HEK293 (cell line): ENCODE measurements around the gene PRPF19.

Experiments used
- CTCF ChIA-PET: fragments of 350-600 bp; formaldehyde crosslinking; extraction: SDS; loops from one replicate; lab custom pipeline; 2021; ENCODE audit warnings: antibody characterized with exemption; lab: Yijun Ruan, JAX
- POLR2A ChIA-PET: fragments of 300-600 bp; formaldehyde crosslinking; extraction: SDS; loops from one replicate; lab custom pipeline; 2020; ENCODE audit warnings: antibody characterized with exemption, inconsistent platforms; lab: Yijun Ruan, JAX
- H3K27ac ChIP-seq: fragments of 200-500 bp; sonication (Bioruptor generic); 2 replicates; pipeline ENCODE4 v1.5.1; 2014; ENCODE audit warnings: low read depth, low read length, control low read depth, inconsistent platforms; ENCODE audit errors: extremely low read depth
- H3K36me3 ChIP-seq, 2 experiments: fragments of 200-500 bp in 1 of 2; sonication (Bioruptor generic) in 1 of 2; 1 replicate in 1 of 2; 2 replicates in 1 of 2; pipeline ENCODE4 v1.5.1; 2014 to 2017; ENCODE audit warnings: inconsistent platforms in 2 of 2, low read length in 2 of 2; ENCODE audit not compliant: control insufficient read depth in 2 of 2, insufficient read depth in 1 of 2
- H3K4me1 ChIP-seq: fragments of 200-500 bp; sonication (Bioruptor generic); 2 replicates; pipeline ENCODE4 v1.5.1; 2014; ENCODE audit warnings: mild to moderate bottlenecking, low read length, inconsistent platforms; ENCODE audit not compliant: control insufficient read depth, insufficient read depth
- H3K4me3 ChIP-seq: 2 replicates; pipeline ENCODE4 v1.5.1; 2011; ENCODE audit warnings: low read depth, mild to moderate bottlenecking, control low read depth, low read length, moderate library complexity
- H3K9me3 ChIP-seq: fragments of 200-500 bp; sonication (Bioruptor generic); 2 replicates; pipeline ENCODE4 v1.5.1; 2014; ENCODE audit warnings: low read depth, low read length, inconsistent platforms; ENCODE audit not compliant: control insufficient read depth, insufficient read depth
- ELK4 ChIP-seq: IDR thresholded peaks from 2 replicates; pipeline ENCODE4 v1.6.1; 2011; ENCODE audit warnings: mild to moderate bottlenecking, low read depth, low read length, borderline replicate concordance
- FEZF1 ChIP-seq: fragments of 450-650 bp; formaldehyde crosslinking; IDR thresholded peaks from 2 replicates; pipeline ENCODE4 v1.5.1; 2016; ENCODE audit warnings: missing biosample characterization, missing genetic modification characterization
- GLI2 ChIP-seq: fragments of 450-650 bp; formaldehyde crosslinking; IDR thresholded peaks from 2 replicates; pipeline ENCODE4; 2017; ENCODE audit warnings: missing biosample characterization, missing genetic modification characterization, low read depth, borderline replicate concordance
- IKZF3 ChIP-seq: fragments of 450-650 bp; IDR thresholded peaks from 2 replicates; pipeline ENCODE4 v1.5.0; 2018; ENCODE audit warnings: missing biosample characterization, mild to moderate bottlenecking, missing genetic modification characterization, moderate library complexity
- KLF9 ChIP-seq: fragments of 450-650 bp; formaldehyde crosslinking; IDR thresholded peaks from 2 replicates; pipeline ENCODE4 v1.5.1; 2016; ENCODE audit warnings: missing biosample characterization, missing genetic modification characterization, low read depth
- RBAK ChIP-seq: fragments of 450-650 bp; formaldehyde crosslinking; IDR thresholded peaks from 2 replicates; pipeline ENCODE4 v1.5.1; 2016; ENCODE audit warnings: missing biosample characterization, missing genetic modification characterization
- YY2 ChIP-seq: fragments of 450-650 bp; formaldehyde crosslinking; IDR thresholded peaks from 2 replicates; pipeline ENCODE4 v1.5.1; 2016; ENCODE audit warnings: missing biosample characterization, missing genetic modification characterization
- ZBTB11 ChIP-seq: fragments of 450-650 bp; formaldehyde crosslinking; conservative IDR thresholded peaks from 2 replicates; pipeline ENCODE4 v1.5.1; 2016; ENCODE audit warnings: low read depth, missing biosample characterization, missing genetic modification characterization
- ZNF114 ChIP-seq: fragments of 450-650 bp; formaldehyde crosslinking; IDR thresholded peaks from 2 replicates; pipeline ENCODE4 v1.5.0; 2017; ENCODE audit warnings: missing biosample characterization, missing genetic modification characterization
- ZNF121 ChIP-seq: fragments of 450-650 bp; formaldehyde crosslinking; IDR thresholded peaks from 2 replicates; pipeline ENCODE4 v1.5.1; 2016; ENCODE audit warnings: missing biosample characterization, missing genetic modification characterization
- ZNF169 ChIP-seq: fragments of 450-650 bp; formaldehyde crosslinking; IDR thresholded peaks from 2 replicates; pipeline ENCODE4 v1.5.1; 2016; ENCODE audit warnings: missing biosample characterization, missing genetic modification characterization
- ZNF202 ChIP-seq: fragments of 450-650 bp; formaldehyde crosslinking; IDR thresholded peaks from 2 replicates; pipeline ENCODE4 v1.5.1; 2016; ENCODE audit warnings: missing biosample characterization, missing genetic modification characterization, borderline replicate concordance
- ZNF23 ChIP-seq: fragments of 450-650 bp; formaldehyde crosslinking; IDR thresholded peaks from 2 replicates; pipeline ENCODE4 v1.5.1; 2016; ENCODE audit warnings: missing biosample characterization, missing genetic modification characterization, borderline replicate concordance
- ZNF324 ChIP-seq: fragments of 450-650 bp; formaldehyde crosslinking; IDR thresholded peaks from 2 replicates; pipeline ENCODE4 v1.5.1; 2016; ENCODE audit warnings: missing biosample characterization, missing genetic modification characterization
- ZNF571 ChIP-seq: fragments of 450-650 bp; formaldehyde crosslinking; IDR thresholded peaks from 2 replicates; pipeline ENCODE4 v1.5.0; 2017; ENCODE audit warnings: missing biosample characterization, missing genetic modification characterization
- ZNF621 ChIP-seq: fragments of 450-650 bp; formaldehyde crosslinking; IDR thresholded peaks from 2 replicates; pipeline ENCODE4 v1.5.1; 2017; ENCODE audit warnings: missing biosample characterization, missing genetic modification characterization
- ZNF624 ChIP-seq: fragments of 450-650 bp; formaldehyde crosslinking; IDR thresholded peaks from 2 replicates; pipeline ENCODE4 v1.5.1; 2017; ENCODE audit warnings: missing biosample characterization, missing genetic modification characterization
- ZNF639 ChIP-seq: fragments of 450-650 bp; formaldehyde crosslinking; IDR thresholded peaks from 2 replicates; pipeline ENCODE4 v1.5.1; 2016; ENCODE audit warnings: missing biosample characterization, missing genetic modification characterization
- ZNF664 ChIP-seq: fragments of 450-650 bp; formaldehyde crosslinking; IDR thresholded peaks from 2 replicates; pipeline ENCODE4 v1.5.1; 2016; ENCODE audit warnings: missing biosample characterization, missing genetic modification characterization
- ZNF677 ChIP-seq: fragments of 450-650 bp; IDR thresholded peaks from 2 replicates; pipeline ENCODE4 v1.5.0; 2018; ENCODE audit warnings: missing biosample characterization, mild to moderate bottlenecking, missing genetic modification characterization, moderate library complexity
- ZNF792 ChIP-seq: fragments of 450-650 bp; formaldehyde crosslinking; IDR thresholded peaks from 2 replicates; pipeline ENCODE4 v1.5.1; 2016; ENCODE audit warnings: missing biosample characterization, missing genetic modification characterization
- ZSCAN4 ChIP-seq: fragments of 450-650 bp; formaldehyde crosslinking; IDR thresholded peaks from 2 replicates; pipeline ENCODE4 v1.5.1; 2017; ENCODE audit warnings: missing biosample characterization, missing genetic modification characterization
- TF ChIP-seq, protein P1 (sequence below): fragments of 450-650 bp; formaldehyde crosslinking; IDR thresholded peaks from 2 replicates; pipeline ENCODE4 v1.5.1; 2016; ENCODE audit warnings: missing biosample characterization, missing genetic modification characterization
- TF ChIP-seq, protein P2 (sequence below): fragments of 450-650 bp; formaldehyde crosslinking; IDR thresholded peaks from 2 replicates; pipeline ENCODE4 v1.5.1; 2016; ENCODE audit warnings: missing biosample characterization, missing genetic modification characterization

Gene PRPF19

DNA sequence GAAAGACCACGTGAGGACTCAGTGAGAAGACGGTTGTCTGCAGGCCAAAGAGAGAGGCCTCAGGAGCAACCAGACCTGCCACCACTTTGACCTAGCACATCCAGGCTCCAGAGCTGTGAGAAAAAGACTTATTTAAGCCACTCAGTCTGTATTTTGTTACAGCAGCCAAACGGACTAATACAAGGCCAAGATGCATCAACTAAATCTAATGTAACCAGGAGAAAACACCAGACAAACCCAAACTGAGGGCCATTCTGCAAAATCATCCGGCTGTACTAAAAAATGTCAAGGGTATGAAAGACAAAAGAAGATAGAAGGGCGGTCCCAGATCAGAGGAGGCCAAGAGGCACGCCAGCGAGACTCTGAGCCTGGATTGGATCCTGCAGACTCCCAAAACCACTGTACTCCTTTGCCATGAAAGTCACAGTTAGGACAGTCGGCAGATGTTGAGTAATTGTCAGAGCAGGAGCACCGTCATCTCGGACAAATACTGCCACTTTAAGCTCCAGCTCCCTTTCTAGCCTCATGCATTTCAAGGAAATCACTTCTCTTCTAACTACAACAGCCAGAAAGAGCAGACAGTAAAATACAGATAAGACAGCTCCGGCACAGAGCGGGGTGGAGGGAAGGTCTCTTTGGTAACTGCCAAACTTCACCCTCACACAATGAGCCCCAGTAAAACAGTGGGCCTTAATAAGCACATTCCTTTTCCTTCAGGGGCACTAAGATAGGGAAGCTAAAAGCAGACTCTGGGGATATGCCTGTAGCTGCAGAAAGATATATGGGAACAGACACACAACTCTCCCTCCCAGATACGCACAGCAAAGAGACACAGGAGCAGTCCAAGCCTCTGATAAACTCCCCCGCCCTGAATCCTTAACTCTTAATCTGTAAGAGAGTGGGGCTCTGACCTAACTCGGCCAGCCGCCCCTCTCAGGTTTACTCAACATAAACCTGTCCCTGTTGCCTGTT, 42.5 kb downstream of the PRPF19 start (continued):
- TF ChIP-seq ZBTB11 (tag by site-specific recombination) (no peak), ZNF571 (no peak), ZNF624 (tag by site-specific recombination) (no peak), ZNF23 (tag by site-specific recombination) (no peak), ZNF792 (tag by site-specific recombination) (no peak), ZSCAN4 (tag by site-specific recombination) (no peak), ZNF324 (tag by site-specific recombination) (no peak), ZNF202 (tag by site-specific recombination) (no peak), ZNF121 (tag by site-specific recombination) (no peak), ZNF677 (tag by site-specific recombination) (no peak), KLF9 (tag by site-specific recombination) (no peak), ZNF114 (tag by site-specific recombination) (no peak)

DNA sequence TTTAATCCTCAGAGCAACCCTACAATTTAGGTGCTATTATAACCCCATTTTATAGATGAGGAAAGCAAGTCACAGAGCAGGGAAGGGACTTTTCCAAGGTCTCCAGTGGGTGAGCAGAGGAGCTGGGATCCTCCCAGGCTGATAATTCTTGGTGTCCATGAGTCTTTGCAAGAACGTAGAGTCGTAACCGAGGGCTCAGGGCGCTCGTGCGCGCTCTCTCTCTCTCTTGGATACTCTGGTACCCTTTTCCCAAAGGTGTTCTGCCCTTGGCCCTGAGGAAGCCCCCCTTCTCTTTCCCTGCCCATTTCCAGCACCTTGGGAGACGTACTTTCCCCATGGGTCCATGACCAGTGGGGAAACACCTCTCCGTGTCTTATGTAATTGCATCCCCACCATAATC, 44.2 kb downstream of the PRPF19 start:
- CTCF ChIA-PET: interaction anchor here (1.1 kb wide), 1 partner anchor 37 kb away, joined by 3 read pairs; no protein-coding TSS in a partner anchor

More for the DNA sequence above, 44.2 kb downstream of the PRPF19 start:
- Histone ChIP-seq H3K36me3 (no peaks in the 10 kb centered on the region), H3K4me3 (no peak overlapping the region), H3K4me1 (no peaks in the 10 kb centered on the region), H3K27ac (no peak overlapping the region), H3K9me3 (no peaks in the 10 kb centered on the region)
- TF ChIP-seq, protein P1, sequence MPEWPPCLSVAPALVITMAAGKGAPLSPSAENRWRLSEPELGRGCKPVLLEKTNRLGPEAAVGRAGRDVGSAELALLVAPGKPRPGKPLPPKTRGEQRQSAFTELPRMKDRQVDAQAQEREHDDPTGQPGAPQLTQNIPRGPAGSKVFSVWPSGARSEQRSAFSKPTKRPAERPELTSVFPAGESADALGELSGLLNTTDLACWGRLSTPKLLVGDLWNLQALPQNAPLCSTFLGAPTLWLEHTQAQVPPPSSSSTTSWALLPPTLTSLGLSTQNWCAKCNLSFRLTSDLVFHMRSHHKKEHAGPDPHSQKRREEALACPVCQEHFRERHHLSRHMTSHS (tag by site-specific recombination): no peak
- TF ChIP-seq ZNF621 (tag by site-specific recombination): no peak
- no peak for TF ChIP-seq RBAK (tag by site-specific recombination)
- TF ChIP-seq, protein P2, sequence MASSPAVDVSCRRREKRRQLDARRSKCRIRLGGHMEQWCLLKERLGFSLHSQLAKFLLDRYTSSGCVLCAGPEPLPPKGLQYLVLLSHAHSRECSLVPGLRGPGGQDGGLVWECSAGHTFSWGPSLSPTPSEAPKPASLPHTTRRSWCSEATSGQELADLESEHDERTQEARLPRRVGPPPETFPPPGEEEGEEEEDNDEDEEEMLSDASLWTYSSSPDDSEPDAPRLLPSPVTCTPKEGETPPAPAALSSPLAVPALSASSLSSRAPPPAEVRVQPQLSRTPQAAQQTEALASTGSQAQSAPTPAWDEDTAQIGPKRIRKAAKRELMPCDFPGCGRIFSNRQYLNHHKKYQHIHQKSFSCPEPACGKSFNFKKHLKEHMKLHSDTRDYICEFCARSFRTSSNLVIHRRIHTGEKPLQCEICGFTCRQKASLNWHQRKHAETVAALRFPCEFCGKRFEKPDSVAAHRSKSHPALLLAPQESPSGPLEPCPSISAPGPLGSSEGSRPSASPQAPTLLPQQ (tag by site-specific recombination): no peak
- no peak for TF ChIP-seq ELK4
- TF ChIP-seq ZNF639 (tag by site-specific recombination): no peak
- no peak for TF ChIP-seq ZNF169 (tag by site-specific recombination)
- TF ChIP-seq YY2 (tag by site-specific recombination): no peak
- TF ChIP-seq FEZF1: no peak
- TF ChIP-seq GLI2 (tag by site-specific recombination): no peak
- no peak for TF ChIP-seq ZNF664 (tag by site-specific recombination)
- TF ChIP-seq ZNF114 (tag by site-specific recombination): no peak
- TF ChIP-seq IKZF3 (tag by site-specific recombination): no peak
- POLR2A ChIA-PET: no interaction called here
